GM18907 (cell line): ENCODE results near the gene LRP1B.
"Not testable (repeated sequence)": the region's sequence is repeated elsewhere in the genome, so short reads cannot be mapped to it uniquely, and the experiment has no call there.

ENCODE experiments used
- ATAC-seq: cut with Tn5 transposase; IDR thresholded peaks from one replicate; pipeline ENCODE4 v1.9.1; 2021; ENCODE audit warnings: mild to moderate bottlenecking, moderate library complexity; ENCODE audit not compliant: unreplicated experiment

LRP1B gene

GRCh38 chr2:141906678-141907077 is 224.1 kb downstream of the LRP1B start:
- no peak for ATAC-seq

- ATAC-seq: no peak
Measured at GRCh38 chr2:141900826-141901225, 230.0 kb downstream of the LRP1B start.

- ATAC-seq: no peak
Measured at GRCh38 chr2:141899740-141900139, 231.1 kb downstream of the LRP1B start.

GRCh38 chr2:141889788-141890187 is 241.0 kb downstream of the LRP1B start:
- no peak for ATAC-seq

GRCh38 chr2:141888987-141889555 is 241.7 kb downstream of the LRP1B start:
- no peak for ATAC-seq

GRCh38 chr2:141887363-141887762 is 243.5 kb downstream of the LRP1B start:
- ATAC-seq: no peak

- ATAC-seq: no peak
Measured at GRCh38 chr2:141878016-141878415, 252.8 kb downstream of the LRP1B start.

- no peak for ATAC-seq
Measured at GRCh38 chr2:141871913-141872634, 258.7 kb downstream of the LRP1B start.

GRCh38 chr2:141869572-141869971 is 261.2 kb downstream of the LRP1B start:
- no peak for ATAC-seq

- ATAC-seq: no peak
Measured at GRCh38 chr2:141863964-141864363, 266.9 kb downstream of the LRP1B start.

- ATAC-seq: no peak
Measured at GRCh38 chr2:141856215-141856919, 274.4 kb downstream of the LRP1B start.

GRCh38 chr2:141848191-141848590 is 282.6 kb downstream of the LRP1B start:
- no peak for ATAC-seq

GRCh38 chr2:141844231-141844630 is 286.6 kb downstream of the LRP1B start:
- ATAC-seq: no peak

GRCh38 chr2:141835103-141835502 is 295.7 kb downstream of the LRP1B start:
- no peak for ATAC-seq

GRCh38 chr2:141828761-141829160 is 302.1 kb downstream of the LRP1B start:
- no peak for ATAC-seq

- ATAC-seq: no peak
Measured at GRCh38 chr2:141824790-141825189, 306.0 kb downstream of the LRP1B start.

GRCh38 chr2:141820893-141821292 is 309.9 kb downstream of the LRP1B start:
- no peak for ATAC-seq

GRCh38 chr2:141815320-141815719 is 315.5 kb downstream of the LRP1B start:
- not testable (repeated sequence) for ATAC-seq

- no peak for ATAC-seq
Measured at GRCh38 chr2:141814150-141814549, 316.7 kb downstream of the LRP1B start.

- no peak for ATAC-seq
Measured at GRCh38 chr2:141810148-141810547, 320.7 kb downstream of the LRP1B start.

- no peak for ATAC-seq
Measured at GRCh38 chr2:141806090-141806489, 324.7 kb downstream of the LRP1B start.

GRCh38 chr2:141805302-141805701 is 325.5 kb downstream of the LRP1B start:
- ATAC-seq: no peak
